ENCODE data around the gene UBE2V1. TPM values are rescaled to one million over a fixed set of nuclear protein-coding genes. Genes with fewer than 3 reads are reported as not detected.
"Not testable (repeated sequence)": the region's sequence is repeated elsewhere in the genome, so short reads cannot be mapped to it uniquely, and the experiment has no call there.

UBE2V1 gene
- polyA plus RNA-seq, 1 of the 3 experiments (the other 2 are of a cell fraction), result 99.7 TPM

DNA sequence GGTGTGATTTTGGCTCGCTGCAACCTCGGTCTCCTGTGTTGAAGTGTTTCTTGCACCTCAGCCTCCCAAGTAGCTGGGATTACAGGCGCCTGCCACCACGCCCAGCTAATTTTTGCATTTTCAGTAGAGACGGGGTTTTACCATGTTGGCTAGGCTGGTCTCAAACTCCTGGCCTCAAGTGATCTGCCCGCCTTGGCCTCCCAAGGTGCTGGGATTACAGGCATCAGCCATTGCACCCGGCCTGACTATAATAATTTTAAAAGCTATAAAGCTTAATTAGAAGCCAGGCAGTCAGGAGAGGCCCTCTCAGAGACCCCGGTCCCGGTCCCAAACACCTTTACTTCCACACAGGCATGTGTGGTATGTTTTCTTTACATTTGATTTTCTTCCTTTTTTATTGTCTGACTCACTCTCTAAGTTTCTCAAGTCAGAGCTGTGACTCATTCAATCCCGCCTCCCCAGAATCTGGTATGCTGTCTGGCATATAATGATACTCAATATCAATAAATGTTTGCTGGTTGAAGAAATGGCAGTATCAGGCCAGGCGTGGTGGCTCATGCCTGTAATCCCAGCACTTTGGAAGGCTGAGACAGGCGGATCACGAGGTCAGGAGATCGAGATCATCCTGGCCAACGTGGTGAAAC, 9.4 kb downstream of the UBE2V1 start:
- H3K27ac ChIP-seq (ENCODE audit: low read depth in 2 of 2, low read length in 1 of 2), result peak overlapping the region in 1 of 2 experiments; percentile 70; a peak in 2 of 4 replicates
- peaks cover 13 to 15% of the 10 kb centered on the region in 2 experiments for H3K36me3 ChIP-seq (replicated peaks in 1 of 2; ENCODE audit: control insufficient read depth in 1 of 2, insufficient read depth in 2 of 2, low read length in 1 of 2)
- H3F3A ChIP-seq (replicated peaks; ENCODE audit: insufficient read depth), result peaks cover 23% of the 10 kb centered on the region
- POLR2A ChIA-PET, result interaction anchor here (1.4 kb wide), 1 partner anchor 8 kb away, joined by 3 read pairs; no protein-coding TSS in a partner anchor
- WGBS (ENCODE audit: low lambda C conversion rate), result 47% methylated on average over 15 of the region's 15 CpGs
- not testable (repeated sequence) for H3K9ac ChIP-seq; H3K27me3 ChIP-seq (ENCODE audit: insufficient read depth); H3K9me2 ChIP-seq; H3K9me3 ChIP-seq; DNase-seq; H3K4me3 ChIP-seq (ENCODE audit: low read depth in 2 of 2, low read length in 1 of 2); H2AFZ ChIP-seq (ENCODE audit: low read depth)
- CTCF ChIA-PET, result interaction anchor here (1.0 to 2.5 kb wide), 6 partner anchors 8 to 125 kb away, joined by 3 to 10 read pairs (median 6); partner anchors contain the start of gene UBE2V1
- peak overlapping the region; percentile 38 for H3K4me2 ChIP-seq
- H3K79me2 ChIP-seq (ENCODE audit: insufficient read depth), result peaks cover 100% of the 10 kb centered on the region
- H4K20me1 ChIP-seq (ENCODE audit: insufficient read depth), result peaks cover 87% of the 10 kb centered on the region
- H3K4me1 ChIP-seq (ENCODE audit: control insufficient read depth in 1 of 2, insufficient read depth in 2 of 2, low read depth in 1 of 2, low read length in 1 of 2), result peaks cover 7 to 45% of the 10 kb centered on the region in 2 experiments; a peak in 3 of 4 replicates
- TF ChIP-seq MEF2A (IDR thresholded peaks at IDR 0.05; ENCODE audit: borderline replicate concordance, low read depth), result peak; percentile 52; the same call in 1 of the 2 replicates
- peak; percentile 93 for TF ChIP-seq FOSL2 (IDR thresholded peaks at IDR 0.05; ENCODE audit: borderline replicate concordance, low read depth)
- TF ChIP-seq, protein P1, sequence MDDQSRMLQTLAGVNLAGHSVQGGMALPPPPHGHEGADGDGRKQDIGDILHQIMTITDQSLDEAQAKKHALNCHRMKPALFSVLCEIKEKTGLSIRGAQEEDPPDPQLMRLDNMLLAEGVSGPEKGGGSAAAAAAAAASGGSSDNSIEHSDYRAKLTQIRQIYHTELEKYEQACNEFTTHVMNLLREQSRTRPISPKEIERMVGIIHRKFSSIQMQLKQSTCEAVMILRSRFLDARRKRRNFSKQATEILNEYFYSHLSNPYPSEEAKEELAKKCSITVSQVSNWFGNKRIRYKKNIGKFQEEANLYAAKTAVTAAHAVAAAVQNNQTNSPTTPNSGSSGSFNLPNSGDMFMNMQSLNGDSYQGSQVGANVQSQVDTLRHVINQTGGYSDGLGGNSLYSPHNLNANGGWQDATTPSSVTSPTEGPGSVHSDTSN (IDR thresholded peaks at IDR 0.05), result peak; percentile 63
- 0 out of 2 replicates have a peak, but pooled peaks have one; percentile 19 for TF ChIP-seq POLR2AphosphoS5 (IDR thresholded peaks at IDR 0.05; ENCODE audit: low read depth, low read length)
- TF ChIP-seq TCF12 (IDR thresholded peaks at IDR 0.05), result peak; percentile 65
- TF ChIP-seq JUND (IDR thresholded peaks at IDR 0.05), result peak; percentile 82
- TF ChIP-seq, protein P2, sequence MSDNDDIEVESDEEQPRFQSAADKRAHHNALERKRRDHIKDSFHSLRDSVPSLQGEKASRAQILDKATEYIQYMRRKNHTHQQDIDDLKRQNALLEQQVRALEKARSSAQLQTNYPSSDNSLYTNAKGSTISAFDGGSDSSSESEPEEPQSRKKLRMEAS (IDR thresholded peaks at IDR 0.05; ENCODE audit: low read depth), result 0 out of 2 replicates have a peak, but pooled peaks have one; percentile 22

DNA sequence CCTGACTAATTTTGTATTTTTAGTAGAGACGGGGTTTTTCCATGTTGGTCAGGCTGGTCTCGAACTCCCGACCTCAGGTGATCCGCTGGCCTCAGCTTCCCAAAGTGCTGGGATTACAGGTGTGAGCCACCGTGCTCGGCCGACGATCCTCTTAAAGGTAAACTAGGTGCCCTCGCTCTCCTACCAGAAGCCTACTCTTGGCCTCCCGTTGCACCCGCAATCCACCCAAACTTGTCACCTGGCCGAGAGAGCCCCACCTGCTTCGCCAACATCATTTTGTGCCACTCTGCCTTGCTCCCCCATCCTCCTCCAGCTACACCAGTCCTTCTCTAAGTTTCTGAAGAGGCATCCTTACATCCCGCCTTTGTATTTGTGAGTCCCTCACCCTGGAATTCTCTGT, 10.4 kb downstream of the UBE2V1 start:
- H3K9me3 ChIP-seq; H2AFZ ChIP-seq (ENCODE audit: low read depth); H3K4me2 ChIP-seq; H3K27me3 ChIP-seq (ENCODE audit: insufficient read depth); POLR2A ChIA-PET; DNase-seq; H3K9ac ChIP-seq; H3K4me3 ChIP-seq (ENCODE audit: low read depth in 2 of 2, low read length in 1 of 2); H3K9me2 ChIP-seq: not testable (repeated sequence)
- Histone ChIP-seq H3K36me3 (replicated peaks in 1 of 2; ENCODE audit: control insufficient read depth in 1 of 2, insufficient read depth in 2 of 2, low read length in 1 of 2) (peaks cover 13 to 21% of the 10 kb centered on the region in 2 experiments), H3F3A (replicated peaks; ENCODE audit: insufficient read depth) (peaks cover 23% of the 10 kb centered on the region), H4K20me1 (ENCODE audit: insufficient read depth) (peaks cover 87% of the 10 kb centered on the region), H3K27ac (ENCODE audit: low read depth in 2 of 2, low read length in 1 of 2) (peak overlapping the region in 1 of 2 experiments; percentile 70; a peak in 2 of 4 replicates), H3K79me2 (ENCODE audit: insufficient read depth) (peaks cover 100% of the 10 kb centered on the region), H3K4me1 (ENCODE audit: control insufficient read depth in 1 of 2, insufficient read depth in 2 of 2, low read depth in 1 of 2, low read length in 1 of 2) (peaks cover 4 to 40% of the 10 kb centered on the region in 2 experiments; a peak in 3 of 4 replicates)
- 96% methylated on average over 14 of the region's 14 CpGs for WGBS (ENCODE audit: low lambda C conversion rate)
- CTCF ChIA-PET, result interaction anchor here (0.5 to 2.5 kb wide), 11 partner anchors 9 to 494 kb away, joined by 3 to 10 read pairs (median 4); partner anchors contain the start of gene UBE2V1

DNA sequence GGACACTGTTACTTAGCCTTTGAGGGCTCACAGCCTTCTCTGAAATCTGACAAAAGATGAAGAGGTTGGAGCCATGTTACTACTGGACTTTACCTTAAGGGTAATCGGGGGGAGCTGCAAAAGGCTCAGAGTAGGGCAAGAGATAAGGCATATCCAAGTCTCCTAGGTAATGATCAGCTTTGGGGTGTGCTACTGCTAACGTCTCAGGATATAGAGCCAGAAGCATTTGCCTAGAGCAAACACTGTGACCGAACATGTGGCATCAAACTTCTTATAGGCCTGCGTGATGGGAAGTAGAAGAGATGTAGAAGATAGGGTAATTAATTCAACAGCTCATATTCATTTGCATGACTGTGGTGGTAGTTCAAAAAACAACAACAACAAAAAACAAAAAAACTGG, 11.1 kb downstream of the UBE2V1 start:
- Histone ChIP-seq H2AFZ (ENCODE audit: low read depth) (no peak overlapping the region), H3K27me3 (ENCODE audit: insufficient read depth) (no peaks in the 10 kb centered on the region), H3K9me3 (no peaks in the 10 kb centered on the region), H3K9me2 (no peaks in the 10 kb centered on the region), H3K9ac (no peak overlapping the region), H3K27ac (ENCODE audit: low read depth in 2 of 2, low read length in 1 of 2) (peak overlapping the region in 1 of 2 experiments; percentile 17; a peak in 1 of 4 replicates), H3K4me1 (ENCODE audit: control insufficient read depth in 1 of 2, insufficient read depth in 2 of 2, low read depth in 1 of 2, low read length in 1 of 2) (peaks cover 4 to 33% of the 10 kb centered on the region in 2 experiments; a peak in 3 of 4 replicates), H3F3A (replicated peaks; ENCODE audit: insufficient read depth) (peaks cover 23% of the 10 kb centered on the region), H3K4me3 (ENCODE audit: low read depth in 2 of 2, low read length in 1 of 2) (no peak overlapping the region), H3K79me2 (ENCODE audit: insufficient read depth) (peaks cover 100% of the 10 kb centered on the region), H3K4me2 (no peak overlapping the region), H3K36me3 (replicated peaks in 1 of 2; ENCODE audit: control insufficient read depth in 1 of 2, insufficient read depth in 2 of 2, low read length in 1 of 2) (peaks cover 15 to 21% of the 10 kb centered on the region in 2 experiments), H4K20me1 (ENCODE audit: insufficient read depth) (peaks cover 87% of the 10 kb centered on the region)
- POLR2A ChIA-PET, result no interaction called here
- no peak for DNase-seq
- 76% methylated on average over 4 of the region's 4 CpGs for WGBS (ENCODE audit: low lambda C conversion rate)
- CTCF ChIA-PET, result interaction anchor here (0.5 to 1.9 kb wide), 6 partner anchors 14 to 494 kb away, joined by 3 to 7 read pairs (median 3); no protein-coding TSS in a partner anchor
- TF ChIP-seq, protein P3, sequence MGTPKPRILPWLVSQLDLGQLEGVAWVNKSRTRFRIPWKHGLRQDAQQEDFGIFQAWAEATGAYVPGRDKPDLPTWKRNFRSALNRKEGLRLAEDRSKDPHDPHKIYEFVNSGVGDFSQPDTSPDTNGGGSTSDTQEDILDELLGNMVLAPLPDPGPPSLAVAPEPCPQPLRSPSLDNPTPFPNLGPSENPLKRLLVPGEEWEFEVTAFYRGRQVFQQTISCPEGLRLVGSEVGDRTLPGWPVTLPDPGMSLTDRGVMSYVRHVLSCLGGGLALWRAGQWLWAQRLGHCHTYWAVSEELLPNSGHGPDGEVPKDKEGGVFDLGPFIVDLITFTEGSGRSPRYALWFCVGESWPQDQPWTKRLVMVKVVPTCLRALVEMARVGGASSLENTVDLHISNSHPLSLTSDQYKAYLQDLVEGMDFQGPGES (IDR thresholded peaks at IDR 0.05; ENCODE audit: low read depth, low read length), result no peak
- TF ChIP-seq SIN3A (IDR thresholded peaks at IDR 0.05; ENCODE audit: borderline replicate concordance, low read depth, low read length), result no peak
- TF ChIP-seq RXRA (IDR thresholded peaks at IDR 0.05; ENCODE audit: borderline replicate concordance, low read depth), result no peak
- TF ChIP-seq YY1 (IDR thresholded peaks at IDR 0.05; ENCODE audit: low read depth), result no peak
- TF ChIP-seq SMC3 (IDR thresholded peaks at IDR 0.05; ENCODE audit: low read depth, low read length), result no peak
- no peak for TF ChIP-seq ELF1 (IDR thresholded peaks at IDR 0.05)
- no peak for TF ChIP-seq FOSL2 (IDR thresholded peaks at IDR 0.05; ENCODE audit: borderline replicate concordance, low read depth)
- TF ChIP-seq NFIC (IDR thresholded peaks at IDR 0.05; ENCODE audit: borderline replicate concordance), result no peak
- TF ChIP-seq FOXJ3 (CRISPR knock-in tag; IDR thresholded peaks at IDR 0.05), result no peak
- TF ChIP-seq, protein P4, sequence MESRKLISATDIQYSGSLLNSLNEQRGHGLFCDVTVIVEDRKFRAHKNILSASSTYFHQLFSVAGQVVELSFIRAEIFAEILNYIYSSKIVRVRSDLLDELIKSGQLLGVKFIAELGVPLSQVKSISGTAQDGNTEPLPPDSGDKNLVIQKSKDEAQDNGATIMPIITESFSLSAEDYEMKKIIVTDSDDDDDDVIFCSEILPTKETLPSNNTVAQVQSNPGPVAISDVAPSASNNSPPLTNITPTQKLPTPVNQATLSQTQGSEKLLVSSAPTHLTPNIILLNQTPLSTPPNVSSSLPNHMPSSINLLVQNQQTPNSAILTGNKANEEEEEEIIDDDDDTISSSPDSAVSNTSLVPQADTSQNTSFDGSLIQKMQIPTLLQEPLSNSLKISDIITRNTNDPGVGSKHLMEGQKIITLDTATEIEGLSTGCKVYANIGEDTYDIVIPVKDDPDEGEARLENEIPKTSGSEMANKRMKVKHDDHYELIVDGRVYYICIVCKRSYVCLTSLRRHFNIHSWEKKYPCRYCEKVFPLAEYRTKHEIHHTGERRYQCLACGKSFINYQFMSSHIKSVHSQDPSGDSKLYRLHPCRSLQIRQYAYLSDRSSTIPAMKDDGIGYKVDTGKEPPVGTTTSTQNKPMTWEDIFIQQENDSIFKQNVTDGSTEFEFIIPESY (IDR thresholded peaks at IDR 0.05; ENCODE audit: borderline replicate concordance, low read depth), result no peak
- no peak for TF ChIP-seq POLR2AphosphoS5 (IDR thresholded peaks at IDR 0.05; ENCODE audit: low read depth, low read length)
- TF ChIP-seq CHD2 (IDR thresholded peaks at IDR 0.05; ENCODE audit: low read length, partially characterized antibody), result no peak

Measured in SK-N-SH (cell line).